ENCODE results near the gene LSM12. TPM values are rescaled to one million over a fixed set of nuclear protein-coding genes. Genes with fewer than 3 reads are reported as not detected.
"Not testable (repeated sequence)": the region's sequence is repeated elsewhere in the genome, so short reads cannot be mapped to it uniquely, and the experiment has no call there.

The LSM12 gene
- total RNA-seq, 2 experiments from 2014 or later = 61.1 to 62.8 TPM

DNA sequence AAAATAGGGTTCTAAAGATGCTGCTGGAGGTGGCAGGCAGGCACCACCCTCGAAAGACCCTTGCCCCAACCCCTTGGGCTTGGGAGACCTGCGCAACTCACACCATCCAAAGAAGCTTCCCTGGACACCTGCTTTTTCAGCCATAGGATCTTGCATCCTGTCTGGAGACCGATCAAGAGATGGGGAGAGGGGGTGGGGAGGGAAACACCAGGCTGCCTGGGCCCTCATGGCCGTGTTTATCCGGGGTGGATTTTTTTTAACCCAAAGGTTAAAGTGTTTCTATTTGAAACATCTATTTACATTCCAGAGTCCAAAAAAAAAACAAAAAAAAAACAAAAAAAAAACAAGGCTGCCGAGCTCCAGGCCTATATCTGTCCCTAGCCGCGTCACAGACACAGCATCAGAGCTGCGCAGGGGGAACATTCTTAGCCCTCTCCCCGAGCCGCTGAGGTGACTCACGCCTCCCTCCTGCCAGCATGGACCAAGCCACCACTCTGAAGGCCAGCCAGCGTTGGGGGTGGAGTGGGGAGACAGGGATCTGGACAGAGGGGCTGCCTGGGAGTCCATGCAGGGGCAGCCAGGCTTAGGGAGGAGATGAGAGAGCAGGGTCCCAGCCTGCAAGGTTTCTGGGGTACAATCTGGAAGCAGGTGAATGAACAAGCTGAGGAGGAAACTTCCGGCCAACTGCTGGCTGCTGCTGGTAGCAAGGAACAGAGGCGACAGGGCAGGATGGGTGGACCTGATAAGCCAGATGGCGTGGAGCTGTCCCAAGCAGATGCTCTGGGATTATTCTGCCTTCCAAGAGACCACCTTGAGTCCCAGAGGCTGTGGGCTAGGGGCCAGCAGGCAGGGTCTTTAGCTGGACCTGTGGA lies 42.2 kb upstream of the LSM12 start:
- H3K27ac Mint-ChIP-seq = no peak overlapping the region
- ChIA-PET CTCF (interaction anchor here (0.6 kb wide), 1 partner anchor 63 kb away, joined by 3 read pairs; no protein-coding TSS in a partner anchor), POLR2A (interaction anchor here (1.6 kb wide), 1 partner anchor 14 kb away, joined by 8 read pairs; no protein-coding TSS in a partner anchor)
- no peaks in the 10 kb centered on the region for H3K9me3 Mint-ChIP-seq
- no peak for DNase-seq
- H3K27me3 Mint-ChIP-seq = no peaks in the 10 kb centered on the region
- H3K4me1 Mint-ChIP-seq = peaks cover 5% of the 10 kb centered on the region
- no peak overlapping the region for H3K4me3 Mint-ChIP-seq
- H3K36me3 Mint-ChIP-seq (ENCODE audit: low read depth) = peaks cover 3% of the 10 kb centered on the region

- no peak overlapping the region for H3K4me3 Mint-ChIP-seq
- DNase-seq = no peak
- H3K27me3 Mint-ChIP-seq = no peaks in the 10 kb centered on the region
- CTCF ChIA-PET = interaction anchor here (0.6 to 1.7 kb wide), 3 partner anchors 9 to 223 kb away, joined by 3 to 5 read pairs (median 4); partner anchors contain the start of gene HDAC5
- H3K4me1 Mint-ChIP-seq = peaks cover 4% of the 10 kb centered on the region
- POLR2A ChIA-PET = interaction anchor here (0.6 to 1.1 kb wide), 2 partner anchors 41 to 1273 kb away, joined by 3 read pairs; no protein-coding TSS in a partner anchor
- no peaks in the 10 kb centered on the region for H3K9me3 Mint-ChIP-seq
- H3K36me3 Mint-ChIP-seq (ENCODE audit: low read depth) = no peaks in the 10 kb centered on the region
- H3K27ac Mint-ChIP-seq = no peak overlapping the region
These were observed 40.3 kb upstream of the LSM12 start for GRCh38 chr17:44106801-44107200.

DNA sequence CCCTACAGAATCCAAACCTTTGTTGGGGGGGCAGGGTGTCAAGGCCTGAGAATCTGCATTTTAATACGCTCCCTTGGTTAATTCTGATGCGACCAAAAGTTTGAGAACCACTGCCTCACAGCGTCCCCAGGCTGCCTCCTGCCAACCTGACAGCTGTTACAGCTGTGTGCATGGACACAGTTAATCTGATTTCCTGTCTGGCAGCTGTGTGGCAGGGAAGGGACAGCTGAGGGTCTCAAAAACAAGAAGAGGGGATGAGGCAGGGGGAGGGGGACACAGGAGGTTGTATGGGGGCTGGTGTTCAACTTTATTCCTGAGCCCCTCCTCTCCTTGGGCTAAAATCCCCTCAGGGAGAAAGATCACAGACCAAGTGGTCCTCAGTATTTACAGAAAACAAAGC lies 39.5 kb upstream of the LSM12 start:
- Mint-ChIP-seq H3K36me3 (ENCODE audit: low read depth) (no peaks in the 10 kb centered on the region), H3K27ac (no peak overlapping the region), H3K4me1 (peaks cover under 1% of the 10 kb centered on the region), H3K9me3 (no peaks in the 10 kb centered on the region), H3K4me3 (no peak overlapping the region), H3K27me3 (no peaks in the 10 kb centered on the region)
- ChIA-PET POLR2A (no interaction called here), CTCF (interaction anchor here (1.5 to 1.7 kb wide), 2 partner anchors 10 to 18 kb away, joined by 4 to 5 read pairs; partner anchors contain the start of gene HDAC5)
- DNase-seq = no peak

- H3K27me3 Mint-ChIP-seq = no peaks in the 10 kb centered on the region
- no peaks in the 10 kb centered on the region for H3K9me3 Mint-ChIP-seq
- POLR2A ChIA-PET = no interaction called here
- CTCF ChIA-PET = interaction anchor here (1.4 kb wide), 1 partner anchor 10 kb away, joined by 3 read pairs; no protein-coding TSS in a partner anchor
- no peak overlapping the region for H3K4me3 Mint-ChIP-seq
- H3K27ac Mint-ChIP-seq = no peak overlapping the region
- no peaks in the 10 kb centered on the region for H3K4me1 Mint-ChIP-seq
- H3K36me3 Mint-ChIP-seq (ENCODE audit: low read depth) = no peaks in the 10 kb centered on the region
- no peak for DNase-seq
These were observed 39.0 kb upstream of the LSM12 start for GRCh38 chr17:44105483-44105882.

DNA sequence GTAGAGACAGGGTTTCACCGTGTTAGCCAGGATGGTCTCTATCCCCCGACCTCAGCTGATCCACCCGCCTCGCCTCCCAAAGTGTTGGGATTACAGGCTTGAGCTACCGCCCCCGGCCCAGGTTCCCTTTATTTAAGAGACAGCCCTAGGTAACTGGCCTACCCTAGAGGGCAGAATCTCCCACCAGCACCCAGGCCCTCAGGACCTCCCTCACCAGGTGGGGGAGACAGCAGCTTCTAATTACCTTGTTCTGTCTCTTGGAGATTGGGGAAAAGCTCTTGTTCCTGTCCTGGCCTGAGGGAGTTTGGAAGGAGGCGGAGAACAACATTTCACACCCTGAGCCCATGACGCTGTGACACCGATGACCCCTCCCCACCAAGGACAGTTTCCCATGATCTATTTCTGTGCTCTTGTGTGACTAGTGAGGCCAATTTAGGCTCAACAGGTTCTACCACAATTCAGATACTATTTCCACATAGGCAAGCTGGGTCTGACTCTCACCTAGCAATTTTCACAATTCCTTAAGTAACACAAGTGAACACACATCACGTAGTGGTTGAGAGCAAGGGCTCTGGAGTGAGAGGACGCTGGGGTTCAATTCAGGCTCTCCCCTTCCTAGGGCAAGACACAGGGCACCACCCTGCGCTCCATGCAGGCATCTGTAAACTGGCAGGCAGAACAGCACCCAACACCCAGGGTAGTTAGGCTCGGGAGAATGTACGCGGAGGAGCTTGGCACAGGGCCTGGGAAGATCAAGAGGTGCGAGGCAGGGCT lies 36.6 kb upstream of the LSM12 start:
- no peaks in the 10 kb centered on the region for H3K36me3 Mint-ChIP-seq (ENCODE audit: low read depth)
- DNase-seq = no peak
- no peaks in the 10 kb centered on the region for H3K9me3 Mint-ChIP-seq
- H3K27ac Mint-ChIP-seq = no peak overlapping the region
- no peak overlapping the region for H3K4me3 Mint-ChIP-seq
- no peaks in the 10 kb centered on the region for H3K27me3 Mint-ChIP-seq
- peaks cover 2% of the 10 kb centered on the region for H3K4me1 Mint-ChIP-seq
- CTCF ChIA-PET = interaction anchor here (0.7 to 0.8 kb wide), 3 partner anchors 14 to 159 kb away, joined by 3 read pairs; no protein-coding TSS in a partner anchor
- POLR2A ChIA-PET = interaction anchor here (1.6 kb wide), 1 partner anchor 21 kb away, joined by 3 read pairs; the partner anchor contains the start of gene HDAC5

- H3K27ac Mint-ChIP-seq; DNase-seq; POLR2A ChIA-PET; H3K36me3 Mint-ChIP-seq (ENCODE audit: low read depth); H3K9me3 Mint-ChIP-seq; H3K4me3 Mint-ChIP-seq; H3K4me1 Mint-ChIP-seq; H3K27me3 Mint-ChIP-seq: not testable (repeated sequence)
- CTCF ChIA-PET = interaction anchor here (0.8 kb wide), 1 partner anchor 158 kb away, joined by 3 read pairs; no protein-coding TSS in a partner anchor
These were observed 35.4 kb upstream of the LSM12 start for GRCh38 chr17:44101858-44102257.

- H3K9me3 Mint-ChIP-seq = no peaks in the 10 kb centered on the region
- ChIA-PET POLR2A (no interaction called here), CTCF (interaction anchor here (0.9 kb wide), 1 partner anchor 19 kb away, joined by 3 read pairs; no protein-coding TSS in a partner anchor)
- no peak overlapping the region for H3K4me3 Mint-ChIP-seq
- H3K27ac Mint-ChIP-seq = no peak overlapping the region
- DNase-seq = no peak
- peaks cover 10% of the 10 kb centered on the region for H3K4me1 Mint-ChIP-seq
- H3K36me3 Mint-ChIP-seq (ENCODE audit: low read depth) = peaks cover 1% of the 10 kb centered on the region
- no peaks in the 10 kb centered on the region for H3K27me3 Mint-ChIP-seq
These were observed 30.9 kb upstream of the LSM12 start for GRCh38 chr17:44097110-44097958.

DNA sequence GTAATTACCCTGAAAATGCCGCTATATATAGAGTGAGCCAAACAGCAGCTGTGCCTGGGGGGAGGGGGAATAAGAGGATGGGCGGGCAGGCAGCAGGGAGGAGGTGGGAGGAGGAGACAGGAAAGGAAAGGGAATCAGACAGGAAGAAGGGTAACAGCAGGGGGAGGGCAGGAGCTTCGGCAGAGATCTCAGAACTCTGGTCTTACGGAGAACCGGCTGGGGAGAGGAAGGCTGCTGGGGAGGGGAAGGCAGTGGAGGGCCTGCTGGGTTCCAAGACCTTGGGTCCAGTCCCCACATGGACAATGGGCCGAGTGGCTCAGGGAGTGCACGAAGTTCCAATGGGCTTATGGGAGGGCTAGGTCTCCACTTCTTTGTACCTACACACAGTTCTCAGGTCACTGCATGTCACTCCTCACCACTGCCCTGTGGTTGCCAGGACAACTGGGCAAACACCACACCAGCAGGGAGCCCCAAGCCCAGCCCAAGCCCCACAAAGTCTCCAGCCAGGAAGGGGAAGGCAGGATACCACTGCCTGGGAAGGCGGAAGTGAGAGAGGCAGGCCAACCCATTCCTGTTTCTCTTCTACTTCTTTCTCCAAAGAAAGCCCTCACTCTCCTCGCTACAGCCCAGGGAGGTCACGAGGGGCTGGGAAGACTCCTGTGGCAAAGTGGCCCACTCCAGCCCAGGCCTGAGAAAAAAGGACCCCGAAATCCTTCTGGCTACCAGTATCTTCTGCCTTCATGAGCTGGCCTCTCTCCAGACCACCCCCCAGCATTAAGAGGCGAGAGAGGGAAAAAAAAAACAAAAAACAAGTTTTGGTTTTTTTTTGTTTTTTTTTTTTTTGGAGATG lies 29.4 kb upstream of the LSM12 start:
- Mint-ChIP-seq H3K4me1 (peaks cover 10% of the 10 kb centered on the region), H3K36me3 (ENCODE audit: low read depth) (peaks cover 8% of the 10 kb centered on the region), H3K9me3 (no peaks in the 10 kb centered on the region), H3K4me3 (no peak overlapping the region), H3K27ac (no peak overlapping the region), H3K27me3 (no peaks in the 10 kb centered on the region)
- ChIA-PET CTCF (interaction anchor here (0.9 to 1.6 kb wide), 2 partner anchors 13 to 20 kb away, joined by 3 read pairs; no protein-coding TSS in a partner anchor), POLR2A (no interaction called here)
- DNase-seq = no peak

DNA sequence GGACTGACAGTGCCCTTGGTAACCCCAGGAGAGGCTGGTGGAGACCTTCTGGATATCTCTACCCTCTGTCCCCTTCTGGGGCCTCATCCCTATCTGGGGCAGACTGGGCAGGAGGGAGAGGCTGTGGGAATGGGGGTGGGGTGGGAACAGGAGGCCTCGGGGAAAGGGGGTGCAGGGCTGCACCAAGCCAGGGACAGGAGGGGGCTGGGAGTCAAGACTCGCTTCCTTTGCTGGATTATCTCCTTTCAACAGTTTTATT lies 28.8 kb upstream of the LSM12 start:
- Mint-ChIP-seq H3K36me3 (ENCODE audit: low read depth) (peaks cover 8% of the 10 kb centered on the region), H3K27me3 (no peaks in the 10 kb centered on the region), H3K27ac (no peak overlapping the region), H3K4me3 (no peak overlapping the region), H3K4me1 (peaks cover 10% of the 10 kb centered on the region), H3K9me3 (no peaks in the 10 kb centered on the region)
- ChIA-PET CTCF (interaction anchor here (1.6 kb wide), 1 partner anchor 12 kb away, joined by 3 read pairs; no protein-coding TSS in a partner anchor), POLR2A (no interaction called here)
- DNase-seq = no peak

GRCh38 chr17:44094701-44095387 lies 28.4 kb upstream of the LSM12 start:
- Mint-ChIP-seq H3K9me3 (no peaks in the 10 kb centered on the region), H3K27ac (no peak overlapping the region)

GRCh38 chr17:44093231-44093900 lies 26.9 kb upstream of the LSM12 start:
- H3K4me3 Mint-ChIP-seq = no peak overlapping the region
- H3K27me3 Mint-ChIP-seq = no peaks in the 10 kb centered on the region
- ChIA-PET POLR2A (no interaction called here), CTCF (no interaction called here)
- H3K9me3 Mint-ChIP-seq = no peaks in the 10 kb centered on the region
- peaks cover 10% of the 10 kb centered on the region for H3K4me1 Mint-ChIP-seq
- H3K36me3 Mint-ChIP-seq (ENCODE audit: low read depth) = peaks cover 13% of the 10 kb centered on the region
- no peak for DNase-seq
- H3K27ac Mint-ChIP-seq = no peak overlapping the region

More at GRCh38 chr17:44094701-44095387, 28.4 kb upstream of the LSM12 start:
- H3K27me3 Mint-ChIP-seq = no peaks in the 10 kb centered on the region
- peaks cover 10% of the 10 kb centered on the region for H3K4me1 Mint-ChIP-seq
- peaks cover 8% of the 10 kb centered on the region for H3K36me3 Mint-ChIP-seq (ENCODE audit: low read depth)
- ChIA-PET CTCF (interaction anchor here (1.6 kb wide), 1 partner anchor 12 kb away, joined by 3 read pairs; no protein-coding TSS in a partner anchor), POLR2A (no interaction called here)
- DNase-seq = no peak
- no peak overlapping the region for H3K4me3 Mint-ChIP-seq

Measured in activated CD4-positive, alpha-beta memory T cell treated with anti-CD3 and anti-CD28 coated beads, Interleukin-2, amount 10 ng/mL, durations not matched to agents 7 days and 5 days (primary cell).